Measurements from ENCODE around the gene FIGNL1. TPM values are rescaled to one million over a fixed set of nuclear protein-coding genes. Genes with fewer than 3 reads are reported as not detected.

The FIGNL1 gene
- total and polyA plus RNA-seq, 2 of the 4 experiments (the other 2 are of a cell fraction) = 8.2 to 27.1 TPM

- H3K9me3 ChIP-seq (ENCODE audit: control insufficient read depth, insufficient read depth, low read length) = no peaks in the 10 kb centered on the region
- no peak overlapping the region for H3K4ac ChIP-seq (ENCODE audit: low read depth, low read length)
- H3K4me1 ChIP-seq (ENCODE audit: control insufficient read depth, insufficient read depth, low read length) = no peaks in the 10 kb centered on the region
- no peak overlapping the region for H2BK120ac ChIP-seq (ENCODE audit: low read depth, low read length)
- H2AK9ac ChIP-seq (replicated peaks; ENCODE audit: low read depth, low read length, poor library complexity) = no peak overlapping the region
- no peaks in the 10 kb centered on the region for H4K20me1 ChIP-seq (ENCODE audit: insufficient read depth, low read length)
- H2AFZ ChIP-seq (replicated peaks; ENCODE audit: low read length, poor library complexity) = no peak overlapping the region
- H2BK15ac ChIP-seq (ENCODE audit: low read depth, low read length) = no peak overlapping the region
- no peaks in the 10 kb centered on the region for H3K36me3 ChIP-seq (ENCODE audit: control insufficient read depth, insufficient read depth, low read length)
- intact Hi-C loops (cut with micrococcal nuclease) = no loop called here
- no peak overlapping the region for H3K56ac ChIP-seq (ENCODE audit: extremely low read depth, insufficient read depth, low read length)
- peaks cover 17% of the 10 kb centered on the region for H3K27me3 ChIP-seq (ENCODE audit: control insufficient read depth, insufficient read depth, low read length)
- ATAC-seq (ENCODE audit: low read depth) (no peak), DNase-seq (no peak)
- CTCF ChIA-PET = no interaction called here
- no peak overlapping the region for H3K14ac ChIP-seq (replicated peaks; ENCODE audit: low read depth, low read length)
- H2BK5ac ChIP-seq (ENCODE audit: low read depth, low read length, poor library complexity, severe bottlenecking) = no peak overlapping the region
- no peak overlapping the region for H2AK5ac ChIP-seq (ENCODE audit: low read depth, low read length)
- H3K18ac ChIP-seq (ENCODE audit: low read depth, low read length) = no peak overlapping the region
- H2BK20ac ChIP-seq (ENCODE audit: low read depth, low read length) = no peak overlapping the region
- H3K27ac ChIP-seq (ENCODE audit: insufficient read depth, low read length) = no peak overlapping the region
- H3K4me3 ChIP-seq (ENCODE audit: insufficient read depth, low read depth, low read length) = no peak overlapping the region
- 67% methylated on average over 1 of the region's 7 CpGs; no CpG with 5 or more reads in 1 of the 2 experiments for WGBS, 2 experiments (ENCODE audit: extremely low coverage in 2 of 2, insufficient read length in 1 of 2)
- POLR2A ChIA-PET (ENCODE audit: unreplicated experiment) = no interaction called here
- in situ Hi-C loops (cut with MboI; ENCODE audit: low sequenced_read_pairs) = no loop called here
- no peak overlapping the region for H4K8ac ChIP-seq (ENCODE audit: low read depth in 2 of 2, low read length in 2 of 2)
- no peaks in the 10 kb centered on the region for H3K9me1 ChIP-seq (ENCODE audit: insufficient read depth, low read length)
- H4K91ac ChIP-seq (ENCODE audit: insufficient read depth, low read depth, low read length) = no peak overlapping the region
- H3K23ac ChIP-seq (ENCODE audit: low read depth, low read length) = no peak overlapping the region
- dilution Hi-C loops (cut with HindIII; ENCODE audit: low sequenced_read_pairs, unreplicated experiment) = no loop called here
- no peak overlapping the region for H3K9ac ChIP-seq (ENCODE audit: low read depth, low read length)
- H3K79me1 ChIP-seq (ENCODE audit: low read depth in 1 of 2, low read length in 2 of 2) = no peaks in the 10 kb centered on the region
- no peak overlapping the region for H4K5ac ChIP-seq (ENCODE audit: low read depth, low read length)
- no peak overlapping the region for H3K4me2 ChIP-seq (ENCODE audit: low read depth, low read length)
- TF ChIP-seq RCOR1 (IDR thresholded peaks at IDR 0.05; ENCODE audit: insufficient replicate concordance, low read length) = no peak
- no peak for TF ChIP-seq POLR2A (IDR thresholded peaks at IDR 0.05; ENCODE audit: low read depth, low read length)
- TF ChIP-seq, protein P1, sequence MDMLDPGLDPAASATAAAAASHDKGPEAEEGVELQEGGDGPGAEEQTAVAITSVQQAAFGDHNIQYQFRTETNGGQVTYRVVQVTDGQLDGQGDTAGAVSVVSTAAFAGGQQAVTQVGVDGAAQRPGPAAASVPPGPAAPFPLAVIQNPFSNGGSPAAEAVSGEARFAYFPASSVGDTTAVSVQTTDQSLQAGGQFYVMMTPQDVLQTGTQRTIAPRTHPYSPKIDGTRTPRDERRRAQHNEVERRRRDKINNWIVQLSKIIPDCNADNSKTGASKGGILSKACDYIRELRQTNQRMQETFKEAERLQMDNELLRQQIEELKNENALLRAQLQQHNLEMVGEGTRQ (IDR thresholded peaks at IDR 0.05; ENCODE audit: low read depth, low read length) = no peak
- no TSS peak for BruUV-seq (replicated peaks)
These were observed 44.9 kb downstream of the FIGNL1 start for GRCh38 chr7:50405221-50405620.
